ENCODE data around the gene MBLAC1.

GRCh38 chr7:100106633-100107032 is 20.1 kb upstream of the MBLAC1 start:
- TF ChIP-seq POLR2A (IDR thresholded peaks at IDR 0.05; ENCODE audit: low read depth) (no peak), CTCF (IDR thresholded peaks at IDR 0.05) (no peak)
